HCT116 (cell line): Measurements from ENCODE around the gene BUB3. TPM values are rescaled to one million over a fixed set of nuclear protein-coding genes. Genes with fewer than 3 reads are reported as not detected.

ENCODE experiments used
- ATAC-seq: fragments of 200-7000 bp; cut with Tn5 transposase; 2 replicates; pipeline ENCODE4 v1.9.1; 2020; ENCODE audit warnings: mild to moderate bottlenecking, moderate library complexity
- BruUV-seq: library from RNA; stranded (reverse); fragments of 400-500 nt; replicated peaks from 2 replicates; lab custom pipeline; 2021; lab: Mats Ljungman, UMichigan
- CTCF ChIA-PET: fragments of 300-600 bp; sonication (Branson Sonifier 250); formaldehyde crosslinking; loops from one replicate; lab custom pipeline; 2021; ENCODE audit warnings: antibody characterized with exemption; lab: Charles Lee
- POLR2A ChIA-PET: fragments of 300-600, 350-600 bp; sonication (Branson Sonifier 250); formaldehyde crosslinking; loops from one replicate; lab custom pipeline; 2021; ENCODE audit warnings: antibody characterized with exemption; lab: Charles Lee
- RAD21 ChIA-PET, 2 experiments: fragments of 300-600 bp; sonication (Branson Sonifier 250); formaldehyde crosslinking; loops; one replicate each; lab custom pipeline; 2023; ENCODE audit warnings: low total read pairs in 2 of 2; ENCODE audit not compliant: uncharacterized antibody in 2 of 2, unreplicated experiment in 2 of 2, low non-redundant PET in 1 of 2; lab: Charles Lee
- DNase-seq: peaks from one replicate; pipeline ENCODE4 v3.0.0-alpha.2; 2010; ENCODE audit warnings: low read depth, low spot score
- H2AFZ ChIP-seq: fragments of 200-600 bp; shearing (Covaris generic), sonication (generic); 2 replicates; pipeline ENCODE4 v1.6.1; 2017; ENCODE audit warnings: low read depth, mixed run types, mixed read lengths, antibody characterized with exemption, low read length; ENCODE audit not compliant: poor library complexity, severe bottlenecking
- H3K27ac ChIP-seq: 2 replicates; pipeline ENCODE4 v1.5.1; 2012; ENCODE audit warnings: low read depth, low read length
- H3K27me3 ChIP-seq: fragments of 200-600 bp; sonication (generic); 2 replicates; pipeline ENCODE4 v1.6.1; 2016; ENCODE audit warnings: mixed run types, low read length, mixed read lengths; ENCODE audit not compliant: insufficient read depth
- H3K36me3 ChIP-seq, 2 experiments: fragments of 200-500 bp in 1 of 2; fragments of 200-600 bp in 1 of 2; sonication (Bioruptor generic) in 1 of 2; sonication (generic) in 1 of 2; 2 replicates each; pipeline versions ENCODE4 v1.5.1 to v1.6.1; 2014 to 2016; ENCODE audit warnings: low read length in 2 of 2, inconsistent platforms in 1 of 2, mixed read lengths in 1 of 2, mixed run types in 1 of 2; ENCODE audit not compliant: insufficient read depth in 2 of 2, control insufficient read depth in 1 of 2
- H3K4me1 ChIP-seq, 2 experiments: fragments of 200-600 bp in 1 of 2; sonication (generic) in 1 of 2; 2 replicates each; pipeline versions ENCODE4 v1.5.1 to v1.6.1; 2012 to 2017; ENCODE audit warnings: low read length in 2 of 2, inconsistent platforms in 1 of 2, mild to moderate bottlenecking in 1 of 2, mixed read lengths in 1 of 2, mixed run types in 1 of 2, moderate library complexity in 1 of 2; ENCODE audit not compliant: insufficient read depth in 2 of 2, control insufficient read depth in 1 of 2
- H3K4me2 ChIP-seq: fragments of 200-600 bp; sonication (generic); 2 replicates; pipeline ENCODE4 v1.6.1; 2017; ENCODE audit warnings: mixed run types, low read length, mixed read lengths
- H3K4me3 ChIP-seq, 2 experiments: fragments of 200-600 bp in 1 of 2; sonication (generic) in 1 of 2; replicated peaks in 1 of 2; 2 replicates each; pipeline ENCODE4 v1.5.1; 2011 to 2016; ENCODE audit warnings: low read length in 2 of 2, control low read depth in 1 of 2, low read depth in 1 of 2, mild to moderate bottlenecking in 1 of 2, mixed read lengths in 1 of 2, mixed run types in 1 of 2
- H3K79me2 ChIP-seq: fragments of 200-600 bp; sonication (generic); 2 replicates; pipeline ENCODE4 v1.6.1; 2017; ENCODE audit warnings: mild to moderate bottlenecking, mixed run types, low read length, moderate library complexity, mixed read lengths; ENCODE audit not compliant: insufficient read depth
- H3K9ac ChIP-seq: fragments of 200-600 bp; sonication (generic); 2 replicates; pipeline ENCODE4 v1.6.1; 2016; ENCODE audit warnings: low read length, mixed read lengths
- H3K9me2 ChIP-seq: fragments of 200-600 bp; sonication (generic), shearing (Covaris generic); 2 replicates; pipeline ENCODE4 v1.6.1; 2017; ENCODE audit warnings: mixed run types, mild to moderate bottlenecking, moderate library complexity; ENCODE audit not compliant: insufficient read depth
- H3K9me3 ChIP-seq, 2 experiments: fragments of 200-500 bp in 1 of 2; fragments of 200-600 bp in 1 of 2; sonication (Bioruptor generic) in 1 of 2; sonication (generic) in 1 of 2; 2 replicates each; pipeline ENCODE4 v1.6.1; 2014 to 2017; ENCODE audit warnings: low read length in 2 of 2, mixed read lengths in 2 of 2, inconsistent platforms in 1 of 2, low read depth in 1 of 2, mild to moderate bottlenecking in 1 of 2, mixed run types in 1 of 2, moderate library complexity in 1 of 2; ENCODE audit not compliant: control insufficient read depth in 1 of 2, insufficient read depth in 1 of 2
- H4K20me1 ChIP-seq: fragments of 200-600 bp; sonication (generic), shearing (Covaris generic); 2 replicates; pipeline ENCODE4 v1.6.1; 2017; ENCODE audit warnings: mixed run types, mild to moderate bottlenecking, moderate library complexity; ENCODE audit not compliant: insufficient read depth
- ATF3 ChIP-seq: IDR thresholded peaks from 2 replicates; pipeline ENCODE4 v1.6.1; 2012
- CTCF ChIP-seq, 3 experiments: fragments of 200-600 bp in 1 of 3; sonication (generic) in 1 of 3; IDR thresholded peaks in 2 of 3; conservative IDR thresholded peaks in 1 of 3; 2 replicates each; pipeline ENCODE4 v1.5.1; 2012 to 2017; ENCODE audit warnings: low read depth in 2 of 3, low read length in 2 of 3, antibody characterized with exemption in 1 of 3, borderline replicate concordance in 1 of 3, control low read depth in 1 of 3, mild to moderate bottlenecking in 1 of 3, mixed read lengths in 1 of 3, mixed run types in 1 of 3, moderate library complexity in 1 of 3; ENCODE audit not compliant: insufficient read depth in 1 of 3
- EGR1 ChIP-seq: IDR thresholded peaks from 2 replicates; pipeline ENCODE4 v1.6.1; 2012; ENCODE audit warnings: low read depth
- ELF1 ChIP-seq: IDR thresholded peaks from 2 replicates; pipeline ENCODE4 v1.6.1; 2012; ENCODE audit warnings: low read depth, borderline replicate concordance
- EZH2phosphoT487 ChIP-seq: fragments of 200-600 bp; IDR thresholded peaks from 2 replicates; pipeline ENCODE4 v1.6.1; 2018; ENCODE audit warnings: antibody characterized with exemption, borderline replicate concordance
- FOSL1 ChIP-seq: IDR thresholded peaks from 2 replicates; pipeline ENCODE4 v1.6.1; 2012; ENCODE audit warnings: low read depth
- POLR2A ChIP-seq: IDR thresholded peaks from 2 replicates; pipeline ENCODE4 v1.7.0; 2011; ENCODE audit warnings: borderline replicate concordance; ENCODE audit not compliant: insufficient read depth, insufficient read length; ENCODE audit errors: extremely low read depth
- POLR2AphosphoS5 ChIP-seq: IDR thresholded peaks from 2 replicates; pipeline ENCODE4 v1.6.1; 2011; ENCODE audit warnings: mild to moderate bottlenecking, low read depth, low read length, moderate library complexity
- RAD21 ChIP-seq: IDR thresholded peaks from 2 replicates; pipeline ENCODE4 v1.6.1; 2012; ENCODE audit warnings: low read depth, mild to moderate bottlenecking
- REST ChIP-seq: IDR thresholded peaks from 2 replicates; pipeline ENCODE4 v1.6.1; 2012; ENCODE audit warnings: low read depth
- SIN3A ChIP-seq: IDR thresholded peaks from 2 replicates; pipeline ENCODE4 v1.6.1; 2012; ENCODE audit warnings: low read depth
- SP1 ChIP-seq: IDR thresholded peaks from 2 replicates; pipeline ENCODE4 v1.6.1; 2012; ENCODE audit warnings: low read depth
- SRF ChIP-seq: IDR thresholded peaks from 2 replicates; pipeline ENCODE4 v1.6.1; 2012; ENCODE audit warnings: low read depth
- TCF7L2 ChIP-seq: IDR thresholded peaks from 2 replicates; pipeline ENCODE4 v1.7.0; 2011; ENCODE audit warnings: borderline replicate concordance, inconsistent platforms; ENCODE audit not compliant: insufficient read depth, insufficient read length; ENCODE audit errors: extremely low read depth
- YY1 ChIP-seq: IDR thresholded peaks from 2 replicates; pipeline ENCODE4 v1.6.1; 2011; ENCODE audit warnings: low read length, low read depth, moderate library complexity, mild to moderate bottlenecking; ENCODE audit not compliant: insufficient replicate concordance; ENCODE audit errors: extremely low read depth
- ZBTB33 ChIP-seq: IDR thresholded peaks from 2 replicates; pipeline ENCODE4 v1.6.1; 2011; ENCODE audit warnings: mild to moderate bottlenecking, low read length, moderate library complexity; ENCODE audit not compliant: insufficient replicate concordance; ENCODE audit errors: extremely low read depth
- ZFX ChIP-seq: fragments of 450-650 bp; IDR thresholded peaks from 2 replicates; pipeline ENCODE4 v1.6.1; 2017
- ZNF274 ChIP-seq: fragments of 200-500 bp; sonication (Bioruptor generic); IDR thresholded peaks from 2 replicates; pipeline ENCODE4 v1.6.1; 2014; ENCODE audit warnings: mild to moderate bottlenecking, low read depth, low read length, inconsistent platforms
- intact Hi-C: fragments of 100-400 bp; cut with micrococcal nuclease; formaldehyde crosslinking; loops from 2 replicates; pipeline ENCODE4 v1.10.0; 2022
- total RNA-seq: library from RNA; stranded (reverse); gene quantifications from one replicate; pipeline ENCODE4 v1.2.1, GENCODE V29; 2021; ENCODE audit not compliant: unreplicated experiment

Gene BUB3
- total RNA-seq, 1 experiment from 2014 or later, result 271 TPM

GRCh38 chr10:123135415-123136141, 18.6 kb upstream of the BUB3 start, which contains the start of gene HMX3:
TSS of gene HMX3 (plus strand) at chr10:123135970. CDS start at chr10:123136051, 81 bp downstream.
- Histone ChIP-seq H3K4me2 (no peak within 1 kb of the TSS), H3K27ac (no peak within 1 kb of the TSS; the same call in 1 of the 2 replicates), H4K20me1 (no peaks in the 10 kb centered on the region), H3K79me2 (no peaks in the 10 kb centered on the region), H3K9ac (no peak within 1 kb of the TSS), H2AFZ (no peak within 1 kb of the TSS), H3K27me3 (no peaks in the 10 kb centered on the region), H3K4me3 (no peak within 1 kb of the TSS), H3K4me1 (peaks cover 5 to 17% of the 10 kb centered on the region in 2 experiments; a peak in 1 of 4 replicates), H3K9me2 (no peaks in the 10 kb centered on the region), H3K36me3 (no peaks in the 10 kb centered on the region), H3K9me3 (no peaks in the 10 kb centered on the region)
- no peak for ATAC-seq
- no peak for DNase-seq
- intact Hi-C loops, result no loop called here
- TF ChIP-seq TCF7L2, result no peak
- no peak for TF ChIP-seq ATF3
- TF ChIP-seq SRF, result no peak
- no peak for TF ChIP-seq ELF1
- TF ChIP-seq ZFX, result no peak
- no peak for TF ChIP-seq FOSL1
- no peak for TF ChIP-seq YY1
- no peak for TF ChIP-seq EZH2phosphoT487
- TF ChIP-seq EGR1, result no peak
- TF ChIP-seq CTCF (IDR thresholded peaks at IDR 0.05 in 2 of 3, conservative IDR thresholded peaks at IDR 0.05 in 1 of 3; ENCODE audit: borderline replicate concordance in 1 of 3, insufficient read depth in 1 of 3, low read depth in 2 of 3, low read length in 2 of 3), result no peak
- no peak for TF ChIP-seq POLR2AphosphoS5
- TF ChIP-seq ZBTB33, result no peak
- TF ChIP-seq ZNF274, result no peak
- TF ChIP-seq SP1, result no peak
- no peak for TF ChIP-seq REST
- no peak for TF ChIP-seq POLR2A
- TF ChIP-seq RAD21, result no peak
- TF ChIP-seq SIN3A, result no peak
- BruUV-seq, result no TSS peak
- ChIA-PET RAD21 (no interaction called here), POLR2A (no interaction called here), CTCF (no interaction called here)
